Left cardiac atrium (tissue), 4 donors: ENCODE measurements around the gene ADCY9. TPM values are rescaled to one million over a fixed set of nuclear protein-coding genes. Genes with fewer than 3 reads are reported as not detected.

ENCODE experiments used
- ATAC-seq, 2 donors: fragments of 200-7000 bp; cut with Tn5 transposase; one replicate each; pipeline ENCODE4 v1.9.1; 2020; ENCODE audit warnings: mild to moderate bottlenecking in 2 of 2, moderate library complexity in 2 of 2
- DNase-seq: peaks from one replicate; pipeline ENCODE4 v3.0.0-alpha.2; 2020
- intact Hi-C, 2 donors: fragments of 100-400 bp; cut with DNase I; formaldehyde crosslinking; loops; one replicate each; pipeline versions ENCODE4 v1.14.1 to v1.15.1; 2022 to 2023
- total RNA-seq, 2 donors: library from RNA; stranded (reverse); fragmentation: NEBNext Ultra II Directional; extraction: Animal tissue kit (Norgen Biotek cat#: 25700); gene quantifications; one replicate each; pipeline ENCODE4 v1.2.1, GENCODE V29; 2021
- donor health status: DM: no; HTN: yes; CAD: no.
- donor health status: DM: no; HTN: yes; CAD: no; lungs with severe emphysema.
- donor health status: DM: yes; HTN: yes; CAD: no.
- donor health status: Dilated cardiomyopathy.

The ADCY9 gene
- total RNA-seq, 2 donors from 2014 or later: 22.6 to 25.9 TPM

GRCh38 chr16:4131621-4132020, 15.4 kb upstream of the ADCY9 start:
- intact Hi-C loops: no loop called here
- DNase-seq: no peak
- no peak for ATAC-seq

DNA sequence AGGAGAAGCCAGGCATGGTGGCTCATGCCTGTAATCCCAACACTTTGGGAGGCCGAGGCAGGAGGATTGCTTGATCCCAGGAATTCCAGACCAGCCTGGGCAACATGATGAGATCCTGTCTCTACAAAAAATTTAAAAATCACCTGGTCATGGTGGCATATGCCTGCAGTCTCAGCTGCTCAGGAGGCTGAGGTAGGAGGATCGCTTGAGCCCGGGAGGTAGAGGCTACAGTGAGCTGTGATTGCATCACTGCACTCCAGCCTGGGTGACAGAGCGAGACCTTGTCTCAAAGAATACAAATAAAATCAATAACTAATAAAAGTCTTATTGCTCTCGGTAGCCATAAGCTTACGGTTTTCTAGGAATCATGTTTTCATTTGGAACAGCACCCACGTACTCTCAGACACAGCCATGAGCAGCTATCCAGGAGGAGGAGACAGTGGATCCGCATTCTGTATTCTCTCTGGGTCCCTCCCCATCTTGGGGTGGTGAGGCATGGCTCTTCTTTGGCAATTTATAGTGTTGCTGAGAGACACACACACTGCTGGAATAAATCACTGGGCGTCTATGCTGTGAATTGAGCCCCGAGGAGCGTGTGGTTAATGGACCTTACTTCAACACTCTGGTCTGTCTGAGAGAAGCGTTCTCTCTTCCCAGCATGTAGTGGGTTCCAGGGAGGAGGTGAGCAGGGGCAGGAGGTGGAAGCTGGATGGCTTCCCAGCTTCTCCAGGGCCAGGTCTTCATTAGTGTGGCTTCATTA, 8.5 kb upstream of the ADCY9 start:
- DNase-seq (no peak), ATAC-seq (no peak)
- intact Hi-C loops: loop anchor here in 1 of 2 donors (5.0 kb wide), 1 partner anchor 53 kb away; no protein-coding TSS in a partner anchor

DNA sequence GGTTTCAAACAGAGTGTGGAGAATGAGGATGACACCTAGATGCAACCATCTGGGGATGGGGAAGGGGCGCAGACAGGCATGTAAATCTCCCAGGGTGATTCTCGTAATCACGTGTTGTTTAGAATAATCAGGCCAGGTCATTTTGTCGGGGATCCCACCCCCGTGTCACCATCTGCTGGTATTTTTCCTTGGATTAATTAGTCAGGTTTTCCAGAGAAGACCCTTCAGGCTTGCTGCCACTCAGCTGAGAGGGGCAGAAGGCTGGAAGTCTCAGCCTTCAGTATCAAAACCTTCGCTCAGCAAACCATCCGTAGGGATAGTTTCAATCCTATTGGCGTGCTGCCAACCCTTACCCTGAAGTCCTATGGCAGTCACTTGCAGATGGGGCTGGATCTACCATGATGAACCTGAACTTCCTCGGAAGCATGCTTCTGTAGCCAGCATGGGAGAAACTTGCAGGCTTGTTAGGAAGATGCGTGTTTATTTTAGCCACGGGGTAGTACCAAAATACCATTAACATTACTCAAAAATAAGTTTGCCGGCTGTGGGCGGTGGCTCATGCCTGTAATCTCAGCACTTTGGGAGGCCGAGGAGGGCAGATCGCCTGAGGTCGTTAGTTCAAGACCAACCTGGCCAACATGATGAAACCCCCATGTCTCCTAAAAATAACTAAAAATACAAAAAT, 7.5 kb upstream of the ADCY9 start:
- intact Hi-C loops: no loop called here
- ATAC-seq (no peak), DNase-seq (no peak)

DNA sequence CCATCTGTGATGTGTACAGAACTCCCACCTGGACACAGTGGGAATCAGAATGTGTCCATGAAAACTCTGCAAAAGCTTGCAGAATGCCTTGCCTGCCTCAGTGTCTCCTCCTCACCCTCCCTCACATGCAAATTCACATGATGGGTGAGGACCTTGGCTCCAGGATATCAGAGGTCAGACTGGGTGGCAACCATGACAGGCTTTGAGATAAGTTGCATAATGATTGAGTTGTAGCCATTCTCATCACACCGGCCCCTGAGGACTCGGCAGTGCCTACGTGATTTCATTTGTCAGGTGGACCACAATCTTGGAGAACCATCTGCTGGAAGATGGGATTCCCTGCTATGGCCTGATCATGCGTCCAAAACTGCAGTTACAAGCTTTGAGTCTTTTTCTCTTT, 3.9 kb upstream of the ADCY9 start:
- DNase-seq (no peak), ATAC-seq (no peak)
- intact Hi-C loops: no loop called here

- intact Hi-C loops: loop anchor here in 1 of 2 donors (5.0 to 10.0 kb wide), 2 partner anchors 135 to 138 kb away; no protein-coding TSS in a partner anchor
- no peak for ATAC-seq
- DNase-seq: no peak
Observed at GRCh38 chr16:4117250-4117578, 972 bp upstream of the ADCY9 start.

GRCh38 chr16:4115949-4116318, 308 bp downstream of the ADCY9 start:
- DNase-seq: peak; percentile 28
- intact Hi-C loops: loop anchor here in 1 of 2 donors (5.0 to 10.0 kb wide), 2 partner anchors 134 to 139 kb away; no protein-coding TSS in a partner anchor
- no peak for ATAC-seq

DNA sequence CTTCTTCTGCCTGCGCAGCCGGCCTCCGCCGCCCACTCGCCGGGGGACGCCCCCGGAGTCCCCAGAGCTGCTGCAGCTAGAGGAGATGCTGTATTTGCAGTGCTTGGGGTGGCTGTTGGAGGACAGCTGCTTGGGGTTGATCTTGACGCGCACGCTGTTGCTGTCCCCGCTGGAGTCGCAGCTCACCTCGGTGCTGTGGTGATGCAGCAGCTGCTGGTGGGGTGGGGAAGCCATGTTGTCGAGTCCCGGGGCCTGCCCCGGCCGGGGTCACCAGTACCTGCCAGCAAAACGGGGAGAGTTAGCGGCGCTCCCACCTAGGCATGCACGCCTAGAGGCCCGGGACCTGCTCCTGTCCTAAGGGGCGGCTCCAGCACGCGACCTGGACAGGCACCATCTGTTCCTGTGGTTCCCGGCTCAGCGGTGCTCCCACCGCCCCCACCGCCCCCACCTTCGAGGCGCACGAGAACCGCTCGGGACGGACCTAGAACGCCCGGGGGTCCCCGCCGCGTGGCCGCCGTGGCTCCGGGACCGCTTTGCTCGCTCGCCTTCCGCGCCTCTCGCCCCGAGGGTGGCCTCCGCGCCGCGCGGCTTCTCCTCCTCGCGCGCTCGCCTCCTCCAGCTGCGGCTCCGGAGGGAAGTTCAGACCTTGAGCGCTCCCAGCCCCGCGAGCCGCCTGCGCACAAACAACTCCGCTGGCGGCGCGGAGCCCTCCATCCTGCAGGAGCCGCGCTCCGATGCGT, 863 bp downstream of the ADCY9 start:
- intact Hi-C loops: loop anchor here in 1 of 2 donors (5.0 to 10.0 kb wide), 2 partner anchors 133 to 139 kb away; no protein-coding TSS in a partner anchor
- ATAC-seq: peak; percentile 43 to 65
- peak; percentile 76 for DNase-seq

DNA sequence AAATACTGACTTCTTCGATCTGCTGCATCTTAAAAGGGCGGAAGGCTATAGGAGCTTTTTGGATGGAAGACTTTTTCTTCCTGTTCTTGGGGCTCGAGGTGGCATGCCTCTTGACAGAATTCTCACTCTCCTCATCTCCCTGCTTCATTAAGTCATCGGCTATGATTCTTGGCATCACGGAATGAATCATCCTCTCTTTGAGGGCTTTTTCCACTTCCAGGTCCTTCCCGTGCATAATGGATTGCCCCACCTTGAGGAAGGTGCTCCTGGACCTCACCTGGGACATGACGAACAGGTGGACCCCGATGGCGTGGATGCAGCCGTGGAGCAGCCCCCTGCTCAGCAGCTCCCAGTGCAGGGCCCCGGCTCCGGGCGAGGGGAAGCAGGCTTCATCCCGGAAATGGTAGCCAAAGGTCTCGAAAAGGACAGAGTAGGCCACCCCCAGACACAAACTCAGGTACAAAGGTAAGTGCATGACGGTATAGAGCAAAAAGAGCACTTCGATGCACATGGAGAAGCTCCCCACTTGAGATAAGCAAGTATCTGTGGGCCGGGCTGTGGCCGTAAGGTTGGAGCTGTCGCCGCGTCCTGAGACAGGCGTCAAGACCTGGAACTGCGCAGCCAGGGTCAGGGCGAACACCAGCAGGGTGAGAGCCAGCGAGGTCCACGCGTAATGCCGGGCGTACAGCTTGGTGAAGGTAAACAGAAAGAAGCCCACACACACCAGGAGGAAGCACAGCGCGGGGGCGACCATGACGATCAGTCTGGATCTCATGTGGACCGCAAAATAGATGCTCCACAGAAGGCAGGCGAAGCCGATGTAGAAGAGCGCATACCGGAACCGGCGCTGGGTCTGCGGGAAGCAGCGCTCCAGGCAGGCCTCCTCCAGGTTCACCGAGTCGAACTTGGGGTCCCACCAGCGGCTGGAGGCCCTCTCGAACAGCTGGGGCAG, 1.7 kb downstream of the ADCY9 start:
- DNase-seq (no peak), ATAC-seq (no peak)

DNA sequence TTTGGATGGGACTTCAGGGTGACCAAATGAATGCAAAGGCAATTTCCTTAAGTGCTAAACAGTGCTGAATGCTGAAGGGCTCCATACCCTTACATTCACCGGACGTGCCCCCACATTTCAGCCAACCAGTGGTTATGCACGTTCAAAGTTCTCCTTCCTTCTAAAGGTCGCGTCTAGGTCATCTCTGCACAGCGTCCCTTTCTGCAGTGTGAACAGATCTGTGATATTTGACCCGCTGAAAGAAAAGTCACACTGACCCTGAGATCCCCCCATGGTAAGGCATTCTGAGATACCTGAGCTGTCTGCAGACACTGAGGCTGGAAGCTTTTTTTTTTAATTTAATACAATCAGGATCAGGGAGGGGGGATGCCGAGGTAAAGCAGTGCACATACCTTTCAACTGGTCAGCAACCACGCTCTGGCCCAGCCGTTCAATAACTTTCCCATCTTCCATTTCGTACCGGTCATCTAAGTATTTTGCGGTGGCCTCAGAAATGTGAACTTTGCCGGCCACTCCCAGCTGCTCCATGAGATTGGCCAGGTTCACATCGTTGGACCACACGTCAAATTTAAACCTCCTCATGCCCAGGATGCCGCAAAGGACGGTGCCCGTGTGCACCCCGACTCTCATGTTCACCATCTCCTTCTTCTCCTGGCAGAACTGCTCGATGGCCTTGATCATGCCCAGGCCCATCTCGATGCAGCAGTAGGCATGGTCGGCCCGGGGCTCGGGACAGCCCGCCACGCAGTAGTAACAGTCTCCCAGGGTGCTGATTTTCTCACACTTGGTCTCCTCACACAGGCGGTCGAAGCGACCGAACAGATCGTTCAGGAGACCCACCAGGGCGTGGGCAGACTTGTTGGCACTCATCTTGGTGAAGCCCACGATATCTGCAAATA, 2.6 kb downstream of the ADCY9 start:
- intact Hi-C loops: loop anchor here in 1 of 2 donors (10.0 kb wide), 1 partner anchor 141 kb away; no protein-coding TSS in a partner anchor
- ATAC-seq: no peak

More for the DNA sequence above, 1.7 kb downstream of the ADCY9 start:
- intact Hi-C loops: loop anchor here in 1 of 2 donors (5.0 to 10.0 kb wide), 2 partner anchors 132 to 140 kb away; no protein-coding TSS in a partner anchor

DNA sequence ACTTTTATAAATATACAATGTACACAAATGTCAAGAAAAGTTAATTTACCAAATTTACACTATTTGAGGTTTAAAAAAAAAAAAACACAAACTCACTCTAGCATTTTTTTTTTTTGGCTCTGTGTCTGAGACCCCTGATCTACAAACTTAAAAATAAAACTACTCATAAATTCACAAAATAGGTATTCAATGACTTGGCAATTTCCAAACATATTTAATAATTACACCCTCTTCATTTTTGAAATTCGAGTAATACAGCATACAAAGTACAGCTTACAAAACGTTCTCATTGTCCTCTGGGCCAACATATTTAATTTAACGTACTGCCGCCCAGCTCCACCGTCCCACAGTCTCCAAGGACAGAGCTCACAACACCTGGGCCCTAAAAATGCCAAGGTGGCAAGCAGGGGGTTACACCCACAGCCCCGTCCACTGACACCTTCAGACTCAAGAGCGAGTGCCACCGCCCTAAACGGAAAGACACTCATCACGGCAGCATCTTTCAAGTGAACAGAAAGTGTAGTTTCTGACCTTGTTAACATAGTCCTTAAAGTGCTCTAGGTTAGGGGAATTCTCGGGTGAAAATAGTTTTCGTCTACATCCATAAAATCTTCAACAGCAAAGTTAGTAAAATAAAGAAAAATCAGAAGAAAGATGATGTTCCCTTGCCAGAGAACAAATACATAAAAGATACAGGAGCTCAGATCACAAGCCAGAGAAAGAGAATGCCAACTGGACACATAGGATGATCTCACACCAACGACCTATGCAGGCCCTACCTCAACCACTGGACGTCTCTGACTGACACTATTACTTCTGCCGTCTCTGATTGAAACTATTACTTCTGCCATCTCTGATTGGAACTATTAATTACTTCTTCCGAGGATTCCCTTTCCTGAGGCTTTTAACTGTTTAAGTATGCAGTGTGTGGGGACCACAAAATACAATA, 4.2 kb downstream of the ADCY9 start:
- no peak for DNase-seq
- intact Hi-C loops: loop anchor here in 1 of 2 donors (10.0 kb wide), 1 partner anchor 143 kb away; no protein-coding TSS in a partner anchor
- no peak for ATAC-seq

More for the DNA sequence above, 2.6 kb downstream of the ADCY9 start:
- no peak for DNase-seq

DNA sequence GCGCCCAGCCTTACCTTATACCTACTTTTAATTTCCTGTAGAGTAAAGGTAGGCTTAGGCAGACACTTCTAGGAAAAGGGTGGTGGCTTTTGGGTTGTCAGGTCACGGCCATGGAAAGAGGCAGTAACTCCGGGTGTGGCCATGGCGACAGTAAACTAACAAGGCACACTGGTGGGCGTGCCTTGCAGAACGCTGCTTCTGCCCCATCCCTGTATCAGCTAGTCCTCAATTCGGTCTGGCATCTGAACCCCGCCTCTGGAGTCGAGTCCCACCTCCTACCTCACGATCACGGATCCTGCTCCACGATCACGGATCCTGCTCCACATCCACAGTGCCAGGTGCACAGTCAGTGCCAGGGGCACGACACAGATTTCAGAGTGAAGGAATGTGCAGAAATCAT, 5.6 kb downstream of the ADCY9 start:
- DNase-seq (no peak), ATAC-seq (no peak)
- intact Hi-C loops: loop anchor here in 1 of 2 donors (10.0 kb wide), 1 partner anchor 144 kb away; no protein-coding TSS in a partner anchor

GRCh38 chr16:4110065-4110464, 6.2 kb downstream of the ADCY9 start:
- DNase-seq: no peak
- ATAC-seq: no peak
- intact Hi-C loops: loop anchor here in 1 of 2 donors (10.0 kb wide), 1 partner anchor 145 kb away; no protein-coding TSS in a partner anchor

GRCh38 chr16:4109250-4109736, 6.9 kb downstream of the ADCY9 start:
- DNase-seq: no peak
- no peak for ATAC-seq
- intact Hi-C loops: no loop called here

DNA sequence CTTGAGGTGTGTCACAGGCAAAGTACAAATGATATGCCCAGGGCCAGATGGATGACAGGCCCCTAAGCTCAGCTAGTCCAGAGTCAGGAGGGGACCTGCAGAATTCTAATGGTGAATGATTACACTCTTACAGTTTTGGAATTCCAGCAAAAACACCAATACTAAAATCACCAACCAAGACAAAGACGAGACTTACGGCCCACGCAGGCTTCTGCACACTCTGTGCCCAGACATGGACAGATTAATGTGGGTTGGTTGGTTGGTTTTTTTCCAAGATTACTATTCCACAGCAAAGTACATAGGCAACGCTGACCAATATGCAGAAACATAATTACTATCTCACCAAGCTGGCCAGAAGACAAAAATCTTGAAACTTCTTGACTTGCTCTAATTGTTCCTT, 9.7 kb downstream of the ADCY9 start:
- intact Hi-C loops: no loop called here
- ATAC-seq (no peak), DNase-seq (no peak)

DNA sequence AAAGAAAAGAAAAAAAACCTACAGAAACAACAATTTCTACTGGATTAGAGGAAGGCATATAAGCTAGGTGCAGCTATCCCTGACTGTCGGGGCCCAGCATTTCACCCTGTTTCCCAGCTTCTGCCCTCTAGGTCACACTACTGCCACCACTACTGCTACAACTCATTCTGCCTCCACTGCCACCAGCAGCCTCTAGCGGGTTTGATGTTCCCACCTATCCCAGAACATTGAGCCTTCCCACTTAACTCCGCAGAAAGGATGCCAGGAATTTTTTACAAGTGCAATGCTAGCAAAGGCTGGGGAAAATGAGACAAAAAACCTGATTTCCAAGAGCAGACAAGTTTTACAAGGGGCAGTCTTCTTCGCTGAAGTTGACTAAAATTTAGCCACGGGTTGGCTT, 10.4 kb downstream of the ADCY9 start:
- ATAC-seq (no peak), DNase-seq (no peak)
- intact Hi-C loops: no loop called here

GRCh38 chr16:4103745-4104144, 12.5 kb downstream of the ADCY9 start:
- no peak for ATAC-seq
- DNase-seq: no peak
- intact Hi-C loops: no loop called here
